ENCODE data around the gene ELMO1.

GRCh38 chr7:37231613-37232012 lies 217.1 kb downstream of the ELMO1 start:
- TF ChIP-seq CTCF (IDR thresholded peaks at IDR 0.05) (no peak), POLR2A (IDR thresholded peaks at IDR 0.05) (no peak)

All from heart left ventricle (tissue), 13 donors.